ENCODE results near the gene RCVRN.

RCVRN gene

GRCh38 chr17:9935408-9935807 is 30.3 kb upstream of the RCVRN start:
- no peak overlapping the region for H3K27ac ChIP-seq (replicated peaks)
- TF ChIP-seq, protein P1, sequence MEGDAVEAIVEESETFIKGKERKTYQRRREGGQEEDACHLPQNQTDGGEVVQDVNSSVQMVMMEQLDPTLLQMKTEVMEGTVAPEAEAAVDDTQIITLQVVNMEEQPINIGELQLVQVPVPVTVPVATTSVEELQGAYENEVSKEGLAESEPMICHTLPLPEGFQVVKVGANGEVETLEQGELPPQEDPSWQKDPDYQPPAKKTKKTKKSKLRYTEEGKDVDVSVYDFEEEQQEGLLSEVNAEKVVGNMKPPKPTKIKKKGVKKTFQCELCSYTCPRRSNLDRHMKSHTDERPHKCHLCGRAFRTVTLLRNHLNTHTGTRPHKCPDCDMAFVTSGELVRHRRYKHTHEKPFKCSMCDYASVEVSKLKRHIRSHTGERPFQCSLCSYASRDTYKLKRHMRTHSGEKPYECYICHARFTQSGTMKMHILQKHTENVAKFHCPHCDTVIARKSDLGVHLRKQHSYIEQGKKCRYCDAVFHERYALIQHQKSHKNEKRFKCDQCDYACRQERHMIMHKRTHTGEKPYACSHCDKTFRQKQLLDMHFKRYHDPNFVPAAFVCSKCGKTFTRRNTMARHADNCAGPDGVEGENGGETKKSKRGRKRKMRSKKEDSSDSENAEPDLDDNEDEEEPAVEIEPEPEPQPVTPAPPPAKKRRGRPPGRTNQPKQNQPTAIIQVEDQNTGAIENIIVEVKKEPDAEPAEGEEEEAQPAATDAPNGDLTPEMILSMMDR (IDR thresholded peaks at IDR 0.05; ENCODE audit: insufficient read depth, low read length): no peak
- TF ChIP-seq GABPA (IDR thresholded peaks at IDR 0.05; ENCODE audit: low read depth) (no peak), POLR2AphosphoS5 (IDR thresholded peaks at IDR 0.05; ENCODE audit: low read depth) (no peak), REST (IDR thresholded peaks at IDR 0.05; ENCODE audit: insufficient replicate concordance, low read depth) (no peak), SPI1 (IDR thresholded peaks at IDR 0.05; ENCODE audit: borderline replicate concordance, low read depth) (no peak)
- no peak overlapping the region for H3K4me3 ChIP-seq (replicated peaks; ENCODE audit: insufficient read depth, low read length)
- H3K27me3 ChIP-seq (ENCODE audit: insufficient read depth, poor library complexity, severe bottlenecking): no peaks in the 10 kb centered on the region
- DNase-seq (ENCODE audit: low read depth in 1 of 2, low spot score in 1 of 2): no peak

DNA sequence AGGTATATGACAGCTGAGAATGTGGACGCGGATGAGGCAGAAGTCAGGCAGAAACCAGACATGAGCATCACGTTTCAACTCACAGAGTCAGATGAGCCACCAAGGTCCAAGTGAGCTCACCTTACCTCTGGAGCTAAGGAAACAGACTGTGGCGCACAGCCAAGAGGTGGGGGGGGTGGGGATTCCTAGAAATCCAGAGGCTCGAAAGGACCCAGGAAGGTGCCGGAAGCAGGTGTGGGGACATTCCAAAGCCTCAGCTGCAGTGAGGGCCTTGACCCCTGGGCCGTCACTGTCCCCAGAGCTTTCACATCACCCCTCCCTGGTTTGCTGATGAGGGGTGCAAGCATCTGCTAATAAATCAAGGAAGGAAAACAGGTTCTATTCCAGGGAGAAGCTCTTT is 29.3 kb upstream of the RCVRN start:
- no peak for DNase-seq (ENCODE audit: low read depth in 1 of 2, low spot score in 1 of 2)
- H3K27ac ChIP-seq (replicated peaks): no peak overlapping the region
- no peaks in the 10 kb centered on the region for H3K27me3 ChIP-seq (ENCODE audit: insufficient read depth, poor library complexity, severe bottlenecking)
- H3K4me3 ChIP-seq (replicated peaks; ENCODE audit: insufficient read depth, low read length): no peak overlapping the region
- TF ChIP-seq GABPA (IDR thresholded peaks at IDR 0.05; ENCODE audit: low read depth): no peak
- no peak for TF ChIP-seq SPI1 (IDR thresholded peaks at IDR 0.05; ENCODE audit: borderline replicate concordance, low read depth)
- TF ChIP-seq REST (IDR thresholded peaks at IDR 0.05; ENCODE audit: insufficient replicate concordance, low read depth): no peak
- TF ChIP-seq POLR2AphosphoS5 (IDR thresholded peaks at IDR 0.05; ENCODE audit: low read depth): no peak
- TF ChIP-seq, protein P1 (IDR thresholded peaks at IDR 0.05; ENCODE audit: insufficient read depth, low read length): no peak

- no peaks in the 10 kb centered on the region for H3K27me3 ChIP-seq (ENCODE audit: insufficient read depth, poor library complexity, severe bottlenecking)
- DNase-seq (ENCODE audit: low read depth in 1 of 2, low spot score in 1 of 2): no peak
- TF ChIP-seq, protein P1 (IDR thresholded peaks at IDR 0.05; ENCODE audit: insufficient read depth, low read length): no peak
- TF ChIP-seq SPI1 (IDR thresholded peaks at IDR 0.05; ENCODE audit: borderline replicate concordance, low read depth) (no peak), REST (IDR thresholded peaks at IDR 0.05; ENCODE audit: insufficient replicate concordance, low read depth) (no peak), GABPA (IDR thresholded peaks at IDR 0.05; ENCODE audit: low read depth) (no peak), POLR2AphosphoS5 (IDR thresholded peaks at IDR 0.05; ENCODE audit: low read depth) (no peak)
- H3K4me3 ChIP-seq (replicated peaks; ENCODE audit: insufficient read depth, low read length): no peak overlapping the region
- H3K27ac ChIP-seq (replicated peaks): no peak overlapping the region
Observed at GRCh38 chr17:9932491-9932890, 27.4 kb upstream of the RCVRN start.
